GM19240 (cell line): Measurements from ENCODE around the gene MAB21L4.

Source experiments
- DNase-seq: peaks from one replicate; pipeline ENCODE4 v3.0.0; 2011; ENCODE audit warnings: low spot score; ENCODE audit not compliant: insufficient read length

MAB21L4 gene

DNA sequence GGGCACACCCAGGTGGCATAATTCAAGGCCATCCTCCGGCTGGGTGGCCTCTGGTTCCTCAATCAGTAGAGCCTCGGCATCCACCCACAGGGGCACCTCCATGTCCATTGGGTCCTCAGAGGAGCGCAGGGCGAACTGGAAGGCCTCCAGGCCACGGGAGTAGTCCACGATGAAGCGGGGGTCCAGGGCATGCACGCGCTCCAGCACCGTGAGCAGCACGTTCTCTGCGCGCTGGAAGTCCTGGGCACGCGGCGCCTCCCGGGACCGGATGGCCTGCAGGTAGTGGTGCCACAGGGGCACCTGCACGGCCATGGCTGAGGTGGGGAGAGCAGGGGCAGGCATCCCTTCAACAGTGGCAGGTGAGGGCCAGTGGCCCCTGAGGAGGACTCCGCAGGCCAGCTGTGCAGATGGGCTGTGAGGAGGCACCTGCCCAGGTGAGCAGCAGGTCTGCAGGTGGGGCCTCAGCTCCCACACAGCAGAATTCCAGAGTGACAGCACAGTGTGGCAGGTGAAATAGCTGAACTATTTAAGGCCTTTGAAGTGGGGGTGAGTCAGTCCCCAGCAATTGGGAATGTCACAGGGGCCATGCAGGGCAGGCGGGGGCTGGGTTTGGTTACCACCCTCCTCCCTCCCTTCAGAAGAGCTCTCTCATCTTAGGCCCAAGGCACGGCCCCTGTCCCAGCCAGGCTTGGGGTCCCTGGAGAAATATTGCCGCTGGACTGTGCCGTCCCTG, at the start of gene MAB21L4:
MAB21L4 (minus strand) TSS at position 501 of the 733 bp plus-strand sequence; CDS start at position 342, 159 bp downstream.
- no peak for DNase-seq

DNA sequence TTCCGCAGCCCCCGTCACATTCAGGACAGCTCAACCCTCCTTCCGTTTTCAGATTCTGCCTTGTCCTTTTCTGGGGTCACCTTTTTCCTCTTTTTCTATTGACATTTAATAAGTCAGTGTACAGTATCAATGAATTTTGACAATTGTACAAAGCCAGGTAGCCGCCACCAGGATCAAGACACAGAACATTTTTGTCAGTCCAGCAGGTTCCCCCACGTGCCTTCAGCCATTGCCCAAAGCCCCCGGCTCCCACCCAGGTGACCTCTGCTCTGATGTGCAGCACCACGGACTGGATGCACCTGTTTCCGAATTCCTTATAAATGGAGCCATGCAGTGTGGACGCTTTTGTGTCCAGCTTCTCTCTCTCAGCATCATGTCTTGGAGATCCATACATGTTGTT, 40.1 kb upstream of the MAB21L4 start:
- no peak for DNase-seq

DNA sequence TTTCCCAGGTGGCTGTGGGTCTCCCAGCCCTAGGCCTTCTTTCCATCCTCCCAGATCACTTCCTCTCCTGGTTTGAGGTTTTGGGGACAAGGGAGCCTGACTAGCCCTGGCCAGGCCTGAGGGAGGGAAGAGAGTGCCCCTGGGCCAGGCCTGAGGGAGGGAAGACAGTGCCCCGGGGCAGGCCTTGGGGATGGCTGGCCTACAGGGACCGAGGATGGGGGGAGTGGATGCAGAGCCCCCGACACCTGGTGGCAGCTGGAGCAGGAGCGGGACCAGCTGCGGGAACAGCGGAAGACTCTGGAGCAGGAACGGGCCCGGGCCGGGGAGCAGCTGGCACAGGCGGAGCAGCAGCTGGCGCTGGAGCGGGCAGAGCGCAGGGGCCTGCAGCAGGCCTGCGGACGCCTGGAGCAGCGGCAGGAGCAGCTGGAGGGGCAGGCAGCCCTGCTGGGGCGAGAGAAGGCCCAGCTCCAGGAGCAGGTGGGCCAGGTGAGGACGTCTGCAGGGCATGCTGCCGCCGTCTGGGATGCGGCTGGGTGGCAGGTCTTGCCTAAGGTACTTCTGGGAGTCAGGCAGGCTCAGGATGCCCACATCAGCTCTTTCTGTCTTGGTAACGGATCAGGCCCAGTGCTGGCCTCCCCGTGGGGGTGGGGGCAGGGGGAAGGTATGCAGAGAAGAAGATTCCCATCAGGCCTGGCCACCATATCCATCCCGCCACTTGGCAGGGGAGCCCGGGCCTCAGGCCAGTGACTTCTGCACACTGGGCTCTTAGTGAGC, 39.3 kb upstream of the MAB21L4 start:
- DNase-seq = no peak

GRCh38 chr2:240934701-240935102, 38.7 kb upstream of the MAB21L4 start:
- DNase-seq = no peak

DNA sequence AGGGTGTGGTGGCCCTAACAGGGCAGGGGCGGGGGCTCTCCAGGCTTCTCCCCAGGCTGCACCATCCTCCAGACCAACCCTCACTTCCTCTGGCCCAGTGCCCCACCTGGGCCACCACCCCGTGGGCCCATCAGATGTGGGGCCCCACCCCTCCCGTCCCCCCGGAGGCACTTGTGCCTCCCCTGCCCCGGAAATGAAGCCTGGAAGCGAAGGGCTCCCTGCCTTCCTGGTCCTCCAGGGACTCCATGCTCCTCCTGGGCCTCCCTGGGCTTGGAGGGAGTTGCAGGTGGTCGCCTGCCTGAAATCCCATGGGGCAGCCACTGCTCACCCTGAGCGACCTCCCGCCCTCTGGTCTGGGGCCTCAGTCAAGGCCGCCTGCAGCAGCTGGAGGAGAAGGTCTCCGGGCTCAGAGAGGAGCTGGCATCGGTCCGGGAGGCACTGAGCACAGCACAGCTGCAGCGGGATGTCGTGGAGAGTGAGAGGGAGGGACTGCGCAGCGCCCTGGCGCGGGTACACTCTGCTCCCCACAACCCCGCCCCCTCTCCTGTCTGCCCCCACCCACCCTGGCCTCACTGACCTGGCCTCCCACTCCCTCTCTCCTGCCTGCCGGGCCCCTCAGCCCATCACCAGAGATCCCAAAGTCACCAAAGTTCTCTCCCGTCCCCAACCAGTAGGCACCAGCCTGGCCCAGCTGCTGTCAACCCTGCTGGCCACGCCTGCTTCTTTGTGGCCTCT, 38.2 kb upstream of the MAB21L4 start:
- no peak for DNase-seq

DNA sequence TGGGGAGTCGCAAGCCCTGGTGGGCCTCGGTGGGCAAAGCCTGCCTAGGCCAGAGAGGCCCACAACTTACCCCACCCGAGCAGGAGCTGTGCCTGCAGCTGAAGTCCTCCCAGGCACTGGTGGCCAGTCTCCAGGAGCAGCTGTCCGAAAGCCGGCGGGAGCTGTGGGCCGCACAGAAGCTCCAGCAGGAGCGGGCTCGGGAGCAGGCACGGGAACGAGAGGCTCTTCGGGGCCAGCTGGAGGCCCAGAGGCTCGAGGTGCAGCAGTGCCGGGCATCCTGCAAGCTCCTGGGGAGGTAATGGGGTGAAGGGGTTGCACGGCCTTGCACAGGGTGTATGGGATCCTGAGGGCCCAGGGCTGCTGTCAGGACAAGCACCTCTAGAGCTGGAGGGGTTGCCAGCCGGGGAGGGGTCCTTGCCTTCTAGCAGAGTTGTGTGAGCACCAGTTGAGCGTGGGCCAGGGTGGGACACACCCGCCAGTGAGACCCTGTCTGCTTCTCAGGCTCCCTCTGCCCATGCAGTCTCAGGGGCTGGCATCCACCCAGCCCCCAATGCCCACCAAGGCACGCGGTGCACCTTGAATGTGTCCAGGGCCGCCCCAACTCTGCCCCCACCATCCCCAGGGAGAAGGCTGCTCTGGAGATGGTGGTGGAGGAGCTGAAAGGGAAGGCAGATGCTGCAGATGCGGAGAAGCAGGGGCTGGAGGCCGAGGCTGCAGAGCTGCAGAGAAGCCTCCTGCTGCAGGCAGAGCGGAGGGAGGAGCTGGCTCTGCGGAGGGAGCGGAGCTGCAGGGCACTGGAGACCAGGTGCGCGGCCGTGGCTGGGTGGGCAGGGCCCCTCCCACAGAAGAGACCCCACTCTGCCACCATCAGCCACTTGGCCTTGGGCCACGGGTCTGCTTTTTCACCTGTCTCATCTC, 37.4 kb upstream of the MAB21L4 start:
- DNase-seq = no peak

DNA sequence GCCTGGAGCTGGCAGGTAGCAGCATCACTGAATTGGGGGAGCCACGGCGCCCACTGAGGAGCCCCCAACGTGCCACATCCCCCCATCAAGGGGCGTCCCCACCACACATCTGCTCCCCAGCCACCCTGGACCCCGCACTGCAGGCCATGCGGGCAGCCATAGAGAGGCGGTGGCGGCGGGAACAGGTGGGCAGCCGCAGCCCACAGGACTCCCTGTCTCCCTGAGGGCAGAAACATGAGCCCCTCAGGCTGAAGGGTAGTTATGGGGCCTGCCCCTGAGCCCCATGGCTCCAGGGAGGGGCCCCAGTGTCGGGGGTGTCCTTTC, 36.7 kb upstream of the MAB21L4 start:
- no peak for DNase-seq

- DNase-seq = no peak
Measured at GRCh38 chr2:240932001-240932723, 36.2 kb upstream of the MAB21L4 start.

DNA sequence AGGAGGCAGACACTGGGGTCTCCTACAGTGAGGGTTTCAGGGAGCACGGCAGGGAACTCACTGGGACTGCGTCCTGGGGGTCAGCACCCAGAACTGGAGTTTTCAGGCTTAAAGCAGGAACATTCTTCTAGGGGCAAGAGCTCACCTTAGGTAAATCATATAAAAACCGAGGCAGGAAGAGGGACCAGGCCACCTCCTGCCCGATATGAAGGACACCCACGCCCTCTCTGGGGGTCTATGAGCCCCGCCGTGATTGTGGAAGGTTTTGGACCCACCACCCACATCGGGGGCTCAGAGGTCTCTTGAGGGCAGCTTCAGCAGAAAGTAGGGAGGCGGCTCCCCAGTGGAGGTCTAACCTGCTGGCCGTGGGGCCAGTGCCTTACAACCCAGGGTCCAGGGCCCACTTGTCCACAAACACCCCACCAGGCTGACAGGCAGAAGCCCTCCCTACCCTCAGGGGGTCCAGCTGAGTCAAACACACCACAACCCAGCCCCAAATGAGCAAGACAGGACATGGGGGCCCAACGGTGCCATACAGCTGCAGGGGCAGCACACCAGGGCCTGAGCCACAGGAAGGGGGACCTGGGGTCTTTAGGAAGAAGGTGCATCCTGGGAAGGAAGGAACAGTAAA, 35.5 kb upstream of the MAB21L4 start:
- no peak for DNase-seq

- DNase-seq = no peak
Measured at GRCh38 chr2:240930631-240931318, 34.8 kb upstream of the MAB21L4 start.

DNA sequence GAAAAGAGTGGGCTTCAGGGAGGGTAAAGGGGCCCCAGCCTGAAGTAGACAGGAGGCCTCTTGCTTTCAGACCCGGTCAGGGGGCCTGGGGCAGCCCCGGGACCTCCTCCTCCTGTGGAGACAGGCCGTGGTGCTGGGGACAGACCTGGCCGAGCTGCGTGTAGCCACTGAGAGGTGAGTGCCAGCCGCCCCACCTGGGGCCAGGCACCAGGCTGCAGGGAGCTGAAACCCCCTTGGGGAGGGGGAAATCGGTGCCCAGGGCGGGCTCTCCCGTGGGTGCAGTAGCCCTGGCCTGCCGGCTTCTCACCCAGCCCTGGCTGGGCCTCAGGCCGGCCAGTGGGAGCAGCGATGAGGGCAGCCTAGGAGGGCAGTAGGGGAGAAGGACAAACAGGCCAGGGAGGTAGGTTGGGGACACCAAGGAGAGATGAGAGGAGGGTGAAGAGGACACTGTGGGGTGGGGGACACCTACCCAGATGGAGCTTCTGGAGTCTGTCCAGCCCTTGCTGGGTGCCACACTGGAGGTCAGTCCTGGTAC, 34.2 kb upstream of the MAB21L4 start:
- DNase-seq = no peak

DNA sequence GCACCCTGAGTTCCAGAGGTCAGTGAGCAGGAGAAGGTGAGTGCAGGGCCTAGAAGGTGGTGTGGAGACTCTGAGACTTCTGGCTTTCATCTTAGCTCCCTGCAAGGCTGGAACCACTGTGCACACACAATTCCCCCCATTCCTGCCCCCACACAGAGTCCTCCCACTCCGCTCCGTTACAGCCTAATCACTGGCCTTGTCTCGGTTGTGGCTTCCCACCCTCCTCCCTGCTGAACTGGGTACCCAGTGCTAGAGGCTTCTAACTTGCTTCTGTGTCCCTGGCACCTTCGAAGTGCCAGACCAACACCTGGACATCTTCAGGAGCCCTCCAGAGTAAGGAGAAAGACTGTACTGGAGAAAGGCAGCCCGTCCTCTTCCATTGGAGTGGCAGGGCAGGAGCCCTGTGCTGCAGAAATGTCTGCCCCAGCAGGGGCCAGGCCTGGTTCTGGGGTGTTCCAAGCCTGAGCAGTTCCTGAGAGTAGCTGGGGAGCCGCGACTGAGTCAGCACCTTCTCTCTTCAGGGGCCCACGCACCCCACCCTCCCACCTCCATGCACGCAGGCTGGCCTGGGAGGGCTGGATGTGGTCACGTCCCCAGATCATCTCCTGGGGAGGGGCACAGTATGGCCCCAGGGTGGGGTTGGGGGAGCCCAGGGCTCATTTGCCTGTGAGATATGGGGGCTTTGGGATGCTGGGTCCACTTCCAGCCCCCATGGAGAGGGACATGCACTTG, 33.6 kb upstream of the MAB21L4 start:
- no peak for DNase-seq

DNA sequence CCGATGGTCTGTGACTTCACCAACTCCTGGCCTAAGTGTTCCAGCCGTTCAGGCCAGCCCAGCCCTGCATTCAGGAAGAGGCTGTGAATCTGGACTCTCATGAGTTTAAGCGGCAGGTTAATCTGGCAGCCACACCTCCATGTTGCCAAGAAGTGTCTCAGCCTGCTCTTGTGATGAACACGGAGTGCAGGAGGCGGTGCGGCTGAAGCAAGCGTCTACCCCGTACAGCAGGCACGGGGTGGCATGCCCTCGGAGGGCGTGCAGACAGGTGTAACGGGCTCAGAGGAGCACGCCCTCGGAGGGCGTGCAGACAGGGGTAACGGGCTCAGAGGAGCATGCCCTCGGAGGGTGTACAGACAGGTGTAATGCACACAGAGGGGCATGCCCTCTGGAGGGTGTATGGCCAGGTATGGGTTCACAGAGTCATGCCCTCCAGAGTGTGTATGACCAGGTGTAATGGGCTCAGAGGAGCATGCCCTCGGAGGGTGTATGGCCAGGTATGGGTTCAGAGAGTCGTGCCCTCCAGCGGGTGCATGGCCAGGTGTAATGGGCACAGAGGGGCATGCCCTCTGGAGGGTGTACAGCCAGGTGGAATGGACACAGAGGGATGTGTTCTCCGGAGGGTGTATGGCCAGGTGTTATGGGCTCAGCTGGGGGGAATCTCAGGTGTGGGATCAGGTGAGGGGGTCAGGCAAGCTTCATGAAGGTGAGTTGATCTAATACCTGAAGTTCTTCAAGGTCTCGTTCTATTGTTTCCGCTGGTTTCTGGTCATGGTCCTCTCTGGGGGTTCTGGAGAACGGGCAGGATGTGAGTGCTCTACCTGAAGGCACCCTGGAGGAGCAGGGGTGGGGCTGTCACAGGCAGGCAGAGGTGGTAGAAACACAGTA, 32.8 kb upstream of the MAB21L4 start:
- no peak for DNase-seq

DNA sequence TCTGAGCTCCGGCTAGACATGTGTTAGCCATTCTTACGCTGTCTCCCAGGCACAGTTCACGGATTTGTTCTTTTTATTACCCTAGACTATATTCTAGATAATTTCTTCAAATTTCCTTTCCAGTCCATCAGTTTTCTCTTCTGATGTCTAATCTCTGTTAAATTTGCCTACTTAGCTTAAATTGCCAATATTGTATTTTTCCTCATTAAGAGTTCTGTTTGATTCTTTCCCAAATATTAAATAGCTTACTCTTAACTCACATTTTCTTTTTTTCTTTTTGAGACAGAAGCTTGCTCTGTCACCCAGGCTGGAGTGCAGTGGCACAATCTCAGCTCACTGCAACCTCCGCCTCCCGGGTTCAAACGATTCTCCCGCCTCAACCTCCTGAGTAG, 31.4 kb upstream of the MAB21L4 start:
- no peak for DNase-seq

GRCh38 chr2:240926516-240927389, 30.8 kb upstream of the MAB21L4 start:
- no peak for DNase-seq
